Mesothelial cell of epicardium (in vitro differentiated cells): ENCODE results near the gene ORMDL2. TPM values are rescaled to one million over a fixed set of nuclear protein-coding genes. Genes with fewer than 3 reads are reported as not detected.

ENCODE experiments used
- DNase-seq, 2 experiments: peaks; one replicate each; pipeline ENCODE4 v3.0.0; 2021; ENCODE audit warnings: low spot score in 2 of 2; ENCODE audit not compliant: unreplicated experiment in 2 of 2
- H3K27ac Mint-ChIP-seq: 2 replicates; pipeline ENCODE4 v1.8.0; 2021; ENCODE audit warnings: mixed read lengths
- H3K27me3 Mint-ChIP-seq: 2 replicates; pipeline ENCODE4 v1.8.0; 2021; ENCODE audit warnings: low read depth, mixed read lengths
- H3K36me3 Mint-ChIP-seq: 2 replicates; pipeline ENCODE4 v1.8.0; 2021; ENCODE audit warnings: mixed read lengths
- H3K4me1 Mint-ChIP-seq: 2 replicates; pipeline ENCODE4 v1.8.0; 2021; ENCODE audit warnings: mixed read lengths
- H3K4me3 Mint-ChIP-seq: 2 replicates; pipeline ENCODE4 v1.8.0; 2021; ENCODE audit warnings: mild to moderate bottlenecking, moderate library complexity, mixed read lengths
- H3K9me3 Mint-ChIP-seq: 2 replicates; pipeline ENCODE4 v1.8.0; 2021; ENCODE audit warnings: mixed read lengths
- CTCF ChIP-seq: fragments of 200-600 bp; sonication (generic); IDR thresholded peaks from one replicate; pipeline ENCODE4 v1.5.0; 2021; ENCODE audit warnings: antibody characterized with exemption; ENCODE audit not compliant: unreplicated experiment
- total RNA-seq: library from RNA; stranded (reverse); gene quantifications from 3 replicates; pipeline ENCODE4 v1.2.1, GENCODE V29; 2021

The ORMDL2 gene
- total RNA-seq = 24.8 to 28.3 TPM (median 26.3 TPM) in 3 replicates

- Mint-ChIP-seq H3K9me3 (no peaks in the 10 kb centered on the region), H3K27ac (no peak within 1 kb of the TSS), H3K4me3 (no peak within 1 kb of the TSS), H3K27me3 (no peaks in the 10 kb centered on the region), H3K4me1 (peaks cover 26% of the 10 kb centered on the region), H3K36me3 (peaks cover 12% of the 10 kb centered on the region)
- peak; percentile 92 to 94 for DNase-seq
- no peak for TF ChIP-seq CTCF
Measured at GRCh38 chr12:55817345-55818139, at the start of gene ORMDL2, which contains the start of gene SARNP. TSS of gene ORMDL2 (plus strand) at chr12:55818041. CDS start at chr12:55819000, 959 bp downstream. TSS of gene SARNP (minus strand) at chr12:55817724. CDS start at chr12:55817701, 23 bp downstream.

- H3K4me3 Mint-ChIP-seq = no peak overlapping the region
- TF ChIP-seq CTCF = no peak
- H3K27ac Mint-ChIP-seq = no peak overlapping the region
Measured at GRCh38 chr12:55771736-55772135, 46.1 kb upstream of the ORMDL2 start.

GRCh38 chr12:55777856-55778255, 40.0 kb upstream of the ORMDL2 start:
- Mint-ChIP-seq H3K27ac (no peak overlapping the region), H3K36me3 (peaks cover 22% of the 10 kb centered on the region), H3K9me3 (no peaks in the 10 kb centered on the region), H3K27me3 (no peaks in the 10 kb centered on the region), H3K4me3 (no peak overlapping the region), H3K4me1 (no peaks in the 10 kb centered on the region)
- DNase-seq = no peak
- TF ChIP-seq CTCF = no peak

More at GRCh38 chr12:55771736-55772135, 46.1 kb upstream of the ORMDL2 start:
- DNase-seq = no peak
- Mint-ChIP-seq H3K27me3 (no peaks in the 10 kb centered on the region), H3K4me1 (no peaks in the 10 kb centered on the region), H3K36me3 (peaks cover 29% of the 10 kb centered on the region), H3K9me3 (no peaks in the 10 kb centered on the region)

GRCh38 chr12:55780685-55781084, 37.2 kb upstream of the ORMDL2 start:
- Mint-ChIP-seq H3K4me3 (no peak overlapping the region), H3K9me3 (no peaks in the 10 kb centered on the region), H3K27ac (no peak overlapping the region), H3K36me3 (peaks cover 31% of the 10 kb centered on the region), H3K4me1 (no peaks in the 10 kb centered on the region), H3K27me3 (no peaks in the 10 kb centered on the region)
- DNase-seq = no peak
- no peak for TF ChIP-seq CTCF

GRCh38 chr12:55788546-55788945, 29.3 kb upstream of the ORMDL2 start:
- Mint-ChIP-seq H3K27me3 (no peaks in the 10 kb centered on the region), H3K4me1 (peaks cover 7% of the 10 kb centered on the region), H3K9me3 (no peaks in the 10 kb centered on the region), H3K36me3 (peaks cover 48% of the 10 kb centered on the region), H3K4me3 (no peak overlapping the region), H3K27ac (no peak overlapping the region)
- TF ChIP-seq CTCF = no peak
- no peak for DNase-seq
